HepG2 (cell line): Measurements from ENCODE around the gene MVP. TPM values are rescaled to one million over a fixed set of nuclear protein-coding genes. Genes with fewer than 3 reads are reported as not detected.
A peak's percentile ranks its signal among the peaks of the same experiment; 100 is the strongest.

Experiments used
- ATM ChIP-seq: fragments of 450-650 bp; IDR thresholded peaks from 2 replicates; pipeline ENCODE4 v1.7.1; 2017; ENCODE audit warnings: mild to moderate bottlenecking, borderline replicate concordance
- ESRRA ChIP-seq: sonication (generic); formaldehyde crosslinking; IDR thresholded peaks from 2 replicates; pipeline ENCODE4 v1.5.1; 2020; ENCODE audit warnings: mild to moderate bottlenecking, low read depth, missing genetic modification reagents
- GLI4 ChIP-seq: sonication (generic); formaldehyde crosslinking; IDR thresholded peaks from 2 replicates; pipeline ENCODE4 v1.5.1; 2020; ENCODE audit warnings: missing genetic modification reagents, mild to moderate bottlenecking, moderate library complexity, borderline replicate concordance
- MAZ ChIP-seq, 2 experiments: sonication (generic) in 1 of 2; formaldehyde crosslinking in 1 of 2; IDR thresholded peaks; 2 replicates each; pipeline versions ENCODE4 v1.5.0 to v1.6.1; 2012 to 2020; ENCODE audit warnings: low read depth in 2 of 2, mild to moderate bottlenecking in 2 of 2, borderline replicate concordance in 1 of 2, improper control_type of control experiment in 1 of 2, low read length in 1 of 2, missing genetic modification reagents in 1 of 2, moderate library complexity in 1 of 2
- MYNN ChIP-seq: sonication (generic); formaldehyde crosslinking; IDR thresholded peaks from 2 replicates; pipeline ENCODE4 v1.4.0; 2020; ENCODE audit warnings: mild to moderate bottlenecking, low read depth, missing genetic modification reagents
- NPAS2 ChIP-seq: sonication (generic); formaldehyde crosslinking; IDR thresholded peaks from 2 replicates; pipeline ENCODE4 v1.8.0; 2022; ENCODE audit warnings: mild to moderate bottlenecking, missing genetic modification reagents, borderline replicate concordance
- NR2F2 ChIP-seq: IDR thresholded peaks from 2 replicates; pipeline ENCODE4 v1.6.1; 2012; ENCODE audit warnings: low read depth, inconsistent platforms, borderline replicate concordance
- POGZ ChIP-seq: sonication (generic); formaldehyde crosslinking; IDR thresholded peaks from 2 replicates; pipeline ENCODE4 v1.4.0; 2020; ENCODE audit warnings: mild to moderate bottlenecking, missing genetic modification reagents
- SP4 ChIP-seq: sonication (generic); formaldehyde crosslinking; IDR thresholded peaks from 2 replicates; pipeline ENCODE4 v1.8.1; 2023; ENCODE audit warnings: mild to moderate bottlenecking, missing genetic modification reagents
- STAT5B ChIP-seq: sonication (generic); formaldehyde crosslinking; IDR thresholded peaks from 2 replicates; pipeline ENCODE4 v1.4.0; 2020; ENCODE audit warnings: missing genetic modification reagents
- ZBTB38 ChIP-seq: sonication (generic); formaldehyde crosslinking; IDR thresholded peaks from 2 replicates; pipeline ENCODE4 v1.5.1; 2020; ENCODE audit warnings: mild to moderate bottlenecking, missing genetic modification reagents
- ZBTB8A ChIP-seq: sonication (generic); formaldehyde crosslinking; IDR thresholded peaks from 2 replicates; pipeline ENCODE4 v1.4.0; 2020; ENCODE audit warnings: mild to moderate bottlenecking, low read depth, missing genetic modification reagents, borderline replicate concordance
- ZC3H4 ChIP-seq: sonication (generic); formaldehyde crosslinking; IDR thresholded peaks from 2 replicates; pipeline ENCODE4 v1.4.0; 2020; ENCODE audit warnings: missing genetic modification reagents, borderline replicate concordance
- ZFP62 ChIP-seq: sonication (generic); formaldehyde crosslinking; IDR thresholded peaks from 2 replicates; pipeline ENCODE4 v1.4.0; 2020; ENCODE audit warnings: missing genetic modification reagents
- ZNF329 ChIP-seq: sonication (generic); formaldehyde crosslinking; IDR thresholded peaks from 2 replicates; pipeline ENCODE4 v1.9.0; 2021; ENCODE audit warnings: low read depth, mild to moderate bottlenecking, missing genetic modification reagents
- ZNF607 ChIP-seq: sonication (generic); formaldehyde crosslinking; IDR thresholded peaks from 2 replicates; pipeline ENCODE4 v1.5.1; 2020; ENCODE audit warnings: missing genetic modification reagents, mild to moderate bottlenecking, borderline replicate concordance
- ZNF761 ChIP-seq: sonication (generic); formaldehyde crosslinking; conservative IDR thresholded peaks from 2 replicates; pipeline ENCODE4 v1.4.0; 2020; ENCODE audit warnings: mild to moderate bottlenecking, missing genetic modification reagents
- polyA plus RNA-seq, 8 experiments: library from polyadenylated mRNA; depleted of rRNA in 3 of 8; stranded (reverse) in 7 of 8; unstranded in 1 of 8; fragments of >200 nt; fragmentation: Illumina TruSeq in 4 of 8; extraction: Trizol in 4 of 8; gene quantifications; 2 replicates each; pipeline versions ENCODE4 v1.2.1 to v1.2.3, GENCODE V29; 2011 to 2016; ENCODE audit warnings: low read depth in 4 of 8, missing spikeins in 1 of 8, mixed read lengths in 1 of 8; ENCODE audit not compliant: insufficient read depth in 1 of 8
- total RNA-seq, 5 experiments: library from RNA; depleted of rRNA; stranded (reverse); fragments of >200 nt; fragmentation: Illumina TruSeq; extraction: Trizol; gene quantifications; 2 replicates each; pipeline ENCODE4 v1.2.3, GENCODE V29; 2016; ENCODE audit warnings: low read depth in 1 of 5
- TF ChIP-seq, protein P1 (sequence below): sonication (generic); formaldehyde crosslinking; IDR thresholded peaks from 2 replicates; pipeline ENCODE4 v1.5.1; 2020; ENCODE audit warnings: mild to moderate bottlenecking, missing genetic modification reagents
- TF ChIP-seq, protein P2 (sequence below): sonication (generic); formaldehyde crosslinking; IDR thresholded peaks from 2 replicates; pipeline ENCODE4 v1.4.0; 2020; ENCODE audit warnings: missing genetic modification reagents
- TF ChIP-seq, protein P3 (sequence below): sonication (generic); formaldehyde crosslinking; IDR thresholded peaks from 2 replicates; pipeline ENCODE4 v1.5.1; 2020; ENCODE audit warnings: missing genetic modification reagents, mild to moderate bottlenecking, borderline replicate concordance

MVP gene
- total and polyA plus RNA-seq, 2 of the 13 experiments (the other 11 are each of a cell fraction or from before 2014, with no cell fraction given), result 22.9 to 43.5 TPM

DNA sequence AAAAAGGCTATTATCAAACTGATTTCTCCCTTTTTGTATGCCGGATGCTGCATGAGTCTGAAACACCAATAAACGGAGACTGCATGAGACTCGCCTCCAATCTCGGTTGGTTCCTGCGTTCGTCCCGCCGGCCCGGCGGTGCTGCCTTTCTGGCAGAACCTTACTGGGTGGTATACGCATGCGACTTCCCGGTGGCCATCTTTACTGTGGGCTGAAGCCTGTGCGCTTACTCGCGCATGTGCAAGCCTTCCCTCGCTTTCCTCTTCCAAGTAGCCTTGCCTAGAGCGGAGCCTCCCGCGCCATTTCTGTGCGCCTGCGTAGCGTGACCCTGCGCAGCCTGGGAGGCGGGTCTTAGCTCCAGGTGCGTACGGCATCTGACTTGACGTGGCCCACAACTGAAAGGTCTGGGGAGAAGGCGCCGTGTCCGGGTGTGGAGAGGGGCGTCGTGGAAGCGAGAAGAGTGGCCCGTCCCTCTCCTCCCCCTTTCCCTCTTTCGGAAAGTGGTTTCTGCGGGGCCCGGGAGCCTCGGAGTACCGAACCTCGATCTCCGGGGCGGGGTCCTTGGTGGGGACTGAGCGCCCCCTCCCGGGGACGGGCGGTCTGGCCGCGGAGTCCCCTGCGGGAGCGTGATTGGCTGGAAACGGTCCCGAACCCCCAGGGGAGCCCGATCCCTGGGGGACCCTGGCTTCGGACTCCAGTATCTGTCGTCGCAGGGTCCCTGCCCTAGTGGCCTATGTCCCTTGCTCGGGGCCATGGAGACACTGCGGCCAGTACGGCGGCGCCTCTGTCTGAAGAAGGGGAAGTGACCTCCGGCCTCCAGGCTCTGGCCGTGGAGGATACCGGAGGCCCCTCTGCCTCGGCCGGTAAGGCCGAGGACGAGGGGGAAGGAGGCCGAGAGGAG is 4.2 kb upstream of the MVP start, which contains the start of gene PAGR1 (continued):
- TF ChIP-seq, protein P1, sequence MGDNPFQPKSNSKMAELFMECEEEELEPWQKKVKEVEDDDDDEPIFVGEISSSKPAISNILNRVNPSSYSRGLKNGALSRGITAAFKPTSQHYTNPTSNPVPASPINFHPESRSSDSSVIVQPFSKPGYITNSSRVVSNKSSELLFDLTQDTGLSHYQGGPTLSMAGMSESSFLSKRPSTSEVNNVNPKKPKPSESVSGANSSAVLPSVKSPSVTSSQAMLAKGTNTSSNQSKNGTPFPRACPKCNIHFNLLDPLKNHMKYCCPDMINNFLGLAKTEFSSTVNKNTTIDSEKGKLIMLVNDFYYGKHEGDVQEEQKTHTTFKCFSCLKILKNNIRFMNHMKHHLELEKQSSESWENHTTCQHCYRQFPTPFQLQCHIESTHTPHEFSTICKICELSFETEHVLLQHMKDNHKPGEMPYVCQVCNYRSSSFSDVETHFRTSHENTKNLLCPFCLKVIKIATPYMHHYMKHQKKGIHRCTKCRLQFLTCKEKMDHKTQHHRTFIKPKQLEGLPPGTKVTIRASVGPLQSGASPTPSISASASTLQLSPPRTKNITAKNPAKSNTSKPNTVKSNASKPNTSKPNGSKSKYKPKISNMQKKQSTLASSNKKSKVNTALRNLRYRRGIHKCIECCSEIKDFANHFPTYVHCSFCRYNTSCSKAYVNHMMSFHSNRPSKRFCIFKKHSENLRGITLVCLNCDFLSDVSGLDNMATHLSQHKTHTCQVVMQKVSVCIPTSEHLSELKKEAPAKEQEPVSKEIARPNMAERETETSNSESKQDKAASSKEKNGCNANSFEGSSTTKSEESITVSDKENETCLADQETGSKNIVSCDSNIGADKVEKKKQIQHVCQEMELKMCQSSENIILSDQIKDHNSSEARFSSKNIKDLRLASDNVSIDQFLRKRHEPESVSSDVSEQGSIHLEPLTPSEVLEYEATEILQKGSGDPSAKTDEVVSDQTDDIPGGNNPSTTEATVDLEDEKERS (CRISPR knock-in tag), result peak; percentile 93
- TF ChIP-seq STAT5B (CRISPR knock-in tag), result no peak; the same call in none of the 2 replicates
- peak; percentile 92; the same call in 1 of the 2 replicates for TF ChIP-seq ZBTB8A (CRISPR knock-in tag)
- peak; percentile 98; the same call in 1 of the 2 replicates for TF ChIP-seq GLI4 (CRISPR knock-in tag)
- TF ChIP-seq ZBTB38 (CRISPR knock-in tag), result peak; percentile 94
- TF ChIP-seq, protein P2, sequence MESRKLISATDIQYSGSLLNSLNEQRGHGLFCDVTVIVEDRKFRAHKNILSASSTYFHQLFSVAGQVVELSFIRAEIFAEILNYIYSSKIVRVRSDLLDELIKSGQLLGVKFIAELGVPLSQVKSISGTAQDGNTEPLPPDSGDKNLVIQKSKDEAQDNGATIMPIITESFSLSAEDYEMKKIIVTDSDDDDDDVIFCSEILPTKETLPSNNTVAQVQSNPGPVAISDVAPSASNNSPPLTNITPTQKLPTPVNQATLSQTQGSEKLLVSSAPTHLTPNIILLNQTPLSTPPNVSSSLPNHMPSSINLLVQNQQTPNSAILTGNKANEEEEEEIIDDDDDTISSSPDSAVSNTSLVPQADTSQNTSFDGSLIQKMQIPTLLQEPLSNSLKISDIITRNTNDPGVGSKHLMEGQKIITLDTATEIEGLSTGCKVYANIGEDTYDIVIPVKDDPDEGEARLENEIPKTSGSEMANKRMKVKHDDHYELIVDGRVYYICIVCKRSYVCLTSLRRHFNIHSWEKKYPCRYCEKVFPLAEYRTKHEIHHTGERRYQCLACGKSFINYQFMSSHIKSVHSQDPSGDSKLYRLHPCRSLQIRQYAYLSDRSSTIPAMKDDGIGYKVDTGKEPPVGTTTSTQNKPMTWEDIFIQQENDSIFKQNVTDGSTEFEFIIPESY (CRISPR knock-in tag), result peak; percentile 73
- peak; percentile 73; the same call in 1 of the 2 replicates for TF ChIP-seq ESRRA (CRISPR knock-in tag)
- peak; percentile 87 for TF ChIP-seq POGZ (CRISPR knock-in tag)
- TF ChIP-seq, protein P3, sequence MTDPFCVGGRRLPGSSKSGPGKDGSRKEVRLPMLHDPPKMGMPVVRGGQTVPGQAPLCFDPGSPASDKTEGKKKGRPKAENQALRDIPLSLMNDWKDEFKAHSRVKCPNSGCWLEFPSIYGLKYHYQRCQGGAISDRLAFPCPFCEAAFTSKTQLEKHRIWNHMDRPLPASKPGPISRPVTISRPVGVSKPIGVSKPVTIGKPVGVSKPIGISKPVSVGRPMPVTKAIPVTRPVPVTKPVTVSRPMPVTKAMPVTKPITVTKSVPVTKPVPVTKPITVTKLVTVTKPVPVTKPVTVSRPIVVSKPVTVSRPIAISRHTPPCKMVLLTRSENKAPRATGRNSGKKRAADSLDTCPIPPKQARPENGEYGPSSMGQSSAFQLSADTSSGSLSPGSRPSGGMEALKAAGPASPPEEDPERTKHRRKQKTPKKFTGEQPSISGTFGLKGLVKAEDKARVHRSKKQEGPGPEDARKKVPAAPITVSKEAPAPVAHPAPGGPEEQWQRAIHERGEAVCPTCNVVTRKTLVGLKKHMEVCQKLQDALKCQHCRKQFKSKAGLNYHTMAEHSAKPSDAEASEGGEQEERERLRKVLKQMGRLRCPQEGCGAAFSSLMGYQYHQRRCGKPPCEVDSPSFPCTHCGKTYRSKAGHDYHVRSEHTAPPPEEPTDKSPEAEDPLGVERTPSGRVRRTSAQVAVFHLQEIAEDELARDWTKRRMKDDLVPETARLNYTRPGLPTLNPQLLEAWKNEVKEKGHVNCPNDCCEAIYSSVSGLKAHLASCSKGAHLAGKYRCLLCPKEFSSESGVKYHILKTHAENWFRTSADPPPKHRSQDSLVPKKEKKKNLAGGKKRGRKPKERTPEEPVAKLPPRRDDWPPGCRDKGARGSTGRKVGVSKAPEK (CRISPR knock-in tag), result peak; percentile 89; the same call in 1 of the 2 replicates
- TF ChIP-seq ZNF329 (CRISPR knock-in tag), result peak; percentile 52; the same call in 1 of the 2 replicates
- TF ChIP-seq MYNN (CRISPR knock-in tag), result no peak
- TF ChIP-seq ZFP62 (CRISPR knock-in tag), result no peak
- TF ChIP-seq MAZ (IDR thresholded peaks at IDR 0.05; ENCODE audit: borderline replicate concordance, low read depth, low read length), result peak; percentile 67
- TF ChIP-seq MAZ (CRISPR knock-in tag; IDR thresholded peaks at IDR 0.05; ENCODE audit: low read depth), result peak; percentile 86
- peak; percentile 96; the same call in 1 of the 2 replicates for TF ChIP-seq ZNF607 (CRISPR knock-in tag)
- TF ChIP-seq ATM, result no peak
- TF ChIP-seq NPAS2 (CRISPR knock-in tag), result no peak
- TF ChIP-seq SP4 (CRISPR knock-in tag), result peak; percentile 94
- TF ChIP-seq NR2F2, result no peak
- TF ChIP-seq ZNF761 (CRISPR knock-in tag), result peak; percentile 95
- peak; percentile 47; the same call in 1 of the 2 replicates for TF ChIP-seq ZC3H4 (CRISPR knock-in tag)
